ENCODE data around the gene TOB2. TPM values are rescaled to one million over a fixed set of nuclear protein-coding genes. Genes with fewer than 3 reads are reported as not detected.

The TOB2 gene, protein sequence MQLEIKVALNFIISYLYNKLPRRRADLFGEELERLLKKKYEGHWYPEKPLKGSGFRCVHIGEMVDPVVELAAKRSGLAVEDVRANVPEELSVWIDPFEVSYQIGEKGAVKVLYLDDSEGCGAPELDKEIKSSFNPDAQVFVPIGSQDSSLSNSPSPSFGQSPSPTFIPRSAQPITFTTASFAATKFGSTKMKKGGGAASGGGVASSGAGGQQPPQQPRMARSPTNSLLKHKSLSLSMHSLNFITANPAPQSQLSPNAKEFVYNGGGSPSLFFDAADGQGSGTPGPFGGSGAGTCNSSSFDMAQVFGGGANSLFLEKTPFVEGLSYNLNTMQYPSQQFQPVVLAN
- total RNA-seq (2022; extraction: Qiagen RNA extraction; ENCODE audit: low read depth) = 17.6 to 27.5 TPM (median 21.6 TPM) in 5 replicates

DNA sequence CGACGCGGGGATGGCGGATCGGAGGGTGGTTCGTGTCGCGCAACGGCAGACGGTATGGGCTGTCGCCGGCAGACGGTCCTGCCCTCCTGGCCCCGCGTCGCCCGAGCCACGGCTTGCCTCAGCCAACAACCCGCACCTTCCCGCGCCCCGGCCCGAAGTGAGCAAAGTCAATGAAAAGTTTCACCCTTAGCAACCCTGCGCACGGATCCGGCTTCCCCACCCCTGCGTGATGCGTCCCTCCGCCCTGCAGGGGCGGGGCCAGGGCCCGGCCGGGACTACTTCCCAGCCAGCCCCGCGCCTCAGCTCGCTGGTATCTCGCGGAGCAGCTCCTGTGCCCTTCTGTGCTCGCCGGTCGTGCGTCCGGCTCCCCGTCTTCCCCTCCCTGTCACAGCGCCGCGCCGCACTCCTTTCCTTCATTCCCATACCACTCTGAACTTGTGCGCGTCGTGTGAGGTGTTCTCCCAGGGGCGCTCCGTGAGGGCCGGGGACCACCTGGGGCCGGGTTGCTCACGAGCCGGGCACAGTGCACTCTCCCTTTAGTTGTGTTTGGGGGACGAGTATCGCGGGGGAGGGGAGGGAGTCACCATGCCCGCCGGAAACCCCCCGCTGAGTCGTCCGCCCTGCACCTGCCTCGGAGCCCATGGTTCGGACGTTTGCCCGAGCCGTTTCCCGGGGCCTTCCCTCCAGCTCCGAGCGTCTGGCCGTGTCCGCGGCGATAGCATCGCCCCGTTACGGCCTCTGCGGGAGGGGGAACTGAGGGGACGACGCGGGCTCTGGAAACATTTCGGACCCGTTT, at the start of gene TOB2:
Gene TOB2, minus strand, starts transcription at position 163 of the 796 bp plus-strand sequence. CDS start 9,456 bp downstream, outside the sequence.

GRCh38 chr22:41468381-41469217, 22.0 kb upstream of the TOB2 start, which contains the start of the genes ACO2 and PHF5A:
Gene ACO2 (plus strand): TSS chr22:41469117. CDS start chr22:41469147, 30 bp downstream.
Gene PHF5A (minus strand): TSS chr22:41468692. CDS start chr22:41468653, 39 bp downstream.

Other genes starting within 250 kb of the TOB2 start
- gene L3MBTL2, start 241.5 kb downstream of the TOB2 start, total RNA-seq (2022; extraction: Qiagen RNA extraction; ENCODE audit: low read depth) = 16.7 to 20.1 TPM (median 18.5 TPM) in 5 replicates
- gene CHADL, start 205.9 kb downstream of the TOB2 start, total RNA-seq (2022; extraction: Qiagen RNA extraction; ENCODE audit: low read depth) = not detected in 5 replicates
- gene RANGAP1, start 160.6 kb downstream of the TOB2 start, total RNA-seq (2022; extraction: Qiagen RNA extraction; ENCODE audit: low read depth) = 57.6 to 97.5 TPM (median 96.4 TPM) in 5 replicates
- gene ZC3H7B, start 145.3 kb downstream of the TOB2 start, total RNA-seq (2022; extraction: Qiagen RNA extraction; ENCODE audit: low read depth) = 15.7 to 26.9 TPM (median 25.0 TPM) in 5 replicates
- gene TEF, start 64.9 kb downstream of the TOB2 start, total RNA-seq (2022; extraction: Qiagen RNA extraction; ENCODE audit: low read depth) = 0.76 to 1.2 TPM (median 0.79 TPM) in 5 replicates
- gene PHF5A, start 21.9 kb upstream of the TOB2 start, total RNA-seq (2022; extraction: Qiagen RNA extraction; ENCODE audit: low read depth) = 58.9 to 80.9 TPM (median 66.8 TPM) in 5 replicates
- 40.4 to 49.7 TPM (median 48.1 TPM) in 5 replicates for gene ACO2, start 22.3 kb upstream of the TOB2 start, total RNA-seq (2022; extraction: Qiagen RNA extraction; ENCODE audit: low read depth)
- 24.3 to 45.8 TPM (median 44.2 TPM) in 5 replicates for gene POLR3H, start 97.7 kb upstream of the TOB2 start, total RNA-seq (2022; extraction: Qiagen RNA extraction; ENCODE audit: low read depth)
- gene CSDC2, start 114.2 kb upstream of the TOB2 start, total RNA-seq (2022; extraction: Qiagen RNA extraction; ENCODE audit: low read depth) = 1.5 to 2.9 TPM (median 2.2 TPM) in 5 replicates
- 24.1 to 34.3 TPM (median 29.1 TPM) in 5 replicates for gene PMM1, start 143.0 kb upstream of the TOB2 start, total RNA-seq (2022; extraction: Qiagen RNA extraction; ENCODE audit: low read depth)
- gene DESI1, start 174.2 kb upstream of the TOB2 start, total RNA-seq (2022; extraction: Qiagen RNA extraction; ENCODE audit: low read depth) = 14.9 to 18.7 TPM (median 16.4 TPM) in 5 replicates
- 282 to 431 TPM (median 302 TPM) in 5 replicates for gene XRCC6, start 174.5 kb upstream of the TOB2 start, total RNA-seq (2022; extraction: Qiagen RNA extraction; ENCODE audit: low read depth)
- gene SNU13, start 242.1 kb upstream of the TOB2 start, total RNA-seq (2022; extraction: Qiagen RNA extraction; ENCODE audit: low read depth) = 121 to 188 TPM (median 163 TPM) in 5 replicates